Measurements from ENCODE around the gene ROBO1.

Gene ROBO1

GRCh38 chr3:79672731-79673130, 95.1 kb downstream of the ROBO1 start:
- DNase-seq (ENCODE audit: low spot score) = no peak
- H3K4me3 ChIP-seq = no peak overlapping the region
- H3K27ac ChIP-seq = no peak overlapping the region
- TF ChIP-seq CTCF (IDR thresholded peaks at IDR 0.05) = no peak

GRCh38 chr3:79672075-79672474, 95.7 kb downstream of the ROBO1 start:
- no peak overlapping the region for H3K27ac ChIP-seq
- TF ChIP-seq CTCF (IDR thresholded peaks at IDR 0.05) = no peak
- H3K4me3 ChIP-seq = no peak overlapping the region
- no peak for DNase-seq (ENCODE audit: low spot score)

- no peak overlapping the region for H3K27ac ChIP-seq
- no peak for DNase-seq (ENCODE audit: low spot score)
- no peak for TF ChIP-seq CTCF (IDR thresholded peaks at IDR 0.05)
- H3K4me3 ChIP-seq = no peak overlapping the region
These were observed 97.6 kb downstream of the ROBO1 start for GRCh38 chr3:79670178-79670577.

GRCh38 chr3:79664455-79664854, 103.3 kb downstream of the ROBO1 start:
- no peak for DNase-seq (ENCODE audit: low spot score)
- no peak overlapping the region for H3K27ac ChIP-seq
- H3K4me3 ChIP-seq = no peak overlapping the region
- TF ChIP-seq CTCF (IDR thresholded peaks at IDR 0.05) = no peak

GRCh38 chr3:79661896-79662295, 105.9 kb downstream of the ROBO1 start:
- Histone ChIP-seq H3K27ac (no peak overlapping the region), H3K4me3 (no peak overlapping the region)
- no peak for TF ChIP-seq CTCF (IDR thresholded peaks at IDR 0.05)
- DNase-seq (ENCODE audit: low spot score) = no peak

- H3K27ac ChIP-seq = no peak overlapping the region
- no peak overlapping the region for H3K4me3 ChIP-seq
- no peak for TF ChIP-seq CTCF (IDR thresholded peaks at IDR 0.05)
- no peak for DNase-seq (ENCODE audit: low spot score)
These were observed 110.7 kb downstream of the ROBO1 start for GRCh38 chr3:79657076-79657475.

- no peak for DNase-seq (ENCODE audit: low spot score)
- Histone ChIP-seq H3K27ac (no peak overlapping the region), H3K4me3 (no peak overlapping the region)
- TF ChIP-seq CTCF (IDR thresholded peaks at IDR 0.05) = no peak
These were observed 113.8 kb downstream of the ROBO1 start for GRCh38 chr3:79654019-79654418.

All from coronary artery (tissue), 2 donors.